Measurements from ENCODE around the gene IL20RB.
"Not testable (repeated sequence)": the region's sequence is repeated elsewhere in the genome, so short reads cannot be mapped to it uniquely, and the experiment has no call there.

The IL20RB gene

GRCh38 chr3:136982520-136983138 lies 24.8 kb downstream of the IL20RB start:
- in situ Hi-C loops (cut with HindIII; ENCODE audit: low sequenced_read_pairs), result no loop called here

- in situ Hi-C loops (cut with HindIII; ENCODE audit: low sequenced_read_pairs), result no loop called here
Observed at GRCh38 chr3:136984837-136985236, 27.1 kb downstream of the IL20RB start.

- in situ Hi-C loops (cut with HindIII; ENCODE audit: low sequenced_read_pairs), result not testable (repeated sequence)
Observed at GRCh38 chr3:136987398-136987980, 29.7 kb downstream of the IL20RB start.

- in situ Hi-C loops (cut with HindIII; ENCODE audit: low sequenced_read_pairs), result no loop called here
Observed at GRCh38 chr3:136988651-136989050, 30.9 kb downstream of the IL20RB start.

- in situ Hi-C loops (cut with HindIII; ENCODE audit: low sequenced_read_pairs), result no loop called here
Observed at GRCh38 chr3:136989781-136990524, 32.2 kb downstream of the IL20RB start.

GRCh38 chr3:136990826-136991225 lies 33.0 kb downstream of the IL20RB start:
- in situ Hi-C loops (cut with HindIII; ENCODE audit: low sequenced_read_pairs), result no loop called here

GRCh38 chr3:136992115-136992514 lies 34.3 kb downstream of the IL20RB start:
- in situ Hi-C loops (cut with HindIII; ENCODE audit: low sequenced_read_pairs), result no loop called here

- in situ Hi-C loops (cut with HindIII; ENCODE audit: low sequenced_read_pairs), result no loop called here
Observed at GRCh38 chr3:136994772-136995516, 37.2 kb downstream of the IL20RB start.

- in situ Hi-C loops (cut with HindIII; ENCODE audit: low sequenced_read_pairs), result no loop called here
Observed at GRCh38 chr3:136995652-136996051, 37.9 kb downstream of the IL20RB start.

- in situ Hi-C loops (cut with HindIII; ENCODE audit: low sequenced_read_pairs), result no loop called here
Observed at GRCh38 chr3:137000039-137000438, 42.3 kb downstream of the IL20RB start.

- in situ Hi-C loops (cut with HindIII; ENCODE audit: low sequenced_read_pairs), result not testable (repeated sequence)
Observed at GRCh38 chr3:137007376-137007775, 49.6 kb downstream of the IL20RB start.

GRCh38 chr3:137008131-137008530 lies 50.3 kb downstream of the IL20RB start:
- in situ Hi-C loops (cut with HindIII; ENCODE audit: low sequenced_read_pairs), result no loop called here

- in situ Hi-C loops (cut with HindIII; ENCODE audit: low sequenced_read_pairs), result no loop called here
Observed at GRCh38 chr3:137008976-137009375, 51.2 kb downstream of the IL20RB start.

GRCh38 chr3:137010137-137010536 lies 52.4 kb downstream of the IL20RB start:
- in situ Hi-C loops (cut with HindIII; ENCODE audit: low sequenced_read_pairs), result no loop called here

GRCh38 chr3:137011153-137011552 lies 53.4 kb downstream of the IL20RB start:
- in situ Hi-C loops (cut with HindIII; ENCODE audit: low sequenced_read_pairs), result no loop called here

- in situ Hi-C loops (cut with HindIII; ENCODE audit: low sequenced_read_pairs), result no loop called here
Observed at GRCh38 chr3:137012097-137012501, 54.3 kb downstream of the IL20RB start.

- in situ Hi-C loops (cut with HindIII; ENCODE audit: low sequenced_read_pairs), result no loop called here
Observed at GRCh38 chr3:137013951-137014688, 56.3 kb downstream of the IL20RB start.

- in situ Hi-C loops (cut with HindIII; ENCODE audit: low sequenced_read_pairs), result not testable (repeated sequence)
Observed at GRCh38 chr3:137017316-137017715, 59.5 kb downstream of the IL20RB start.

- in situ Hi-C loops (cut with HindIII; ENCODE audit: low sequenced_read_pairs), result no loop called here
Observed at GRCh38 chr3:137020315-137020714, 62.5 kb downstream of the IL20RB start.

- in situ Hi-C loops (cut with HindIII; ENCODE audit: low sequenced_read_pairs), result no loop called here
Observed at GRCh38 chr3:137020888-137021287, 63.1 kb downstream of the IL20RB start.

- in situ Hi-C loops (cut with HindIII; ENCODE audit: low sequenced_read_pairs), result no loop called here
Observed at GRCh38 chr3:137024348-137024747, 66.6 kb downstream of the IL20RB start.
